HG02642 (cell line): ENCODE data around the gene GMDS.
A peak's percentile ranks its signal among the peaks of the same experiment; 100 is the strongest.
"Not testable (repeated sequence)": the region's sequence is repeated elsewhere in the genome, so short reads cannot be mapped to it uniquely, and the experiment has no call there.

Source experiments
- ATAC-seq: cut with Tn5 transposase; IDR thresholded peaks from one replicate; pipeline ENCODE4 v1.9.1; 2021; ENCODE audit warnings: mild to moderate bottlenecking; ENCODE audit not compliant: unreplicated experiment, poor library complexity

Gene GMDS

GRCh38 chr6:1686117-1687098 is 559.0 kb downstream of the GMDS start:
- ATAC-seq: no peak

GRCh38 chr6:1679688-1680068 is 565.7 kb downstream of the GMDS start:
- no peak for ATAC-seq

- ATAC-seq: no peak
Measured at GRCh38 chr6:1679031-1679687, 566.2 kb downstream of the GMDS start.

GRCh38 chr6:1678201-1678600 is 567.2 kb downstream of the GMDS start:
- no peak for ATAC-seq

- no peak for ATAC-seq
Measured at GRCh38 chr6:1672379-1672778, 573.0 kb downstream of the GMDS start.

GRCh38 chr6:1670711-1671462 is 574.5 kb downstream of the GMDS start:
- ATAC-seq: no peak

GRCh38 chr6:1669996-1670395 is 575.4 kb downstream of the GMDS start:
- ATAC-seq: no peak

GRCh38 chr6:1668456-1668855 is 576.9 kb downstream of the GMDS start:
- ATAC-seq: not testable (repeated sequence)

- no peak for ATAC-seq
Measured at GRCh38 chr6:1667805-1668175, 577.6 kb downstream of the GMDS start.

GRCh38 chr6:1667012-1667804 is 578.2 kb downstream of the GMDS start:
- ATAC-seq: no peak

GRCh38 chr6:1665214-1665613 is 580.2 kb downstream of the GMDS start:
- peak; percentile 88 for ATAC-seq

GRCh38 chr6:1664329-1664728 is 581.1 kb downstream of the GMDS start:
- no peak for ATAC-seq

- no peak for ATAC-seq
Measured at GRCh38 chr6:1663511-1663910, 581.9 kb downstream of the GMDS start.

- ATAC-seq: no peak
Measured at GRCh38 chr6:1662534-1662933, 582.9 kb downstream of the GMDS start.

GRCh38 chr6:1659816-1660215 is 585.6 kb downstream of the GMDS start:
- ATAC-seq: no peak

- ATAC-seq: no peak
Measured at GRCh38 chr6:1658212-1659005, 587.0 kb downstream of the GMDS start.

- no peak for ATAC-seq
Measured at GRCh38 chr6:1657771-1658165, 587.6 kb downstream of the GMDS start.

- no peak for ATAC-seq
Measured at GRCh38 chr6:1657116-1657770, 588.2 kb downstream of the GMDS start.

GRCh38 chr6:1654054-1654453 is 591.4 kb downstream of the GMDS start:
- ATAC-seq: no peak
